ENCODE measurements around the gene SLX4IP. TPM values are rescaled to one million over a fixed set of nuclear protein-coding genes. Genes with fewer than 3 reads are reported as not detected.

Gene SLX4IP
- total RNA-seq, 1 donor from 2014 or later: 9.0 TPM

GRCh38 chr20:10427060-10427692, 7.9 kb upstream of the SLX4IP start:
- intact Hi-C loops (cut with micrococcal nuclease): loop anchor here (1.0 kb wide), 2 partner anchors 110 to 449 kb away; no protein-coding TSS in a partner anchor

- intact Hi-C loops (cut with micrococcal nuclease): no loop called here
Measured at GRCh38 chr20:10428008-10428407, 7.1 kb upstream of the SLX4IP start.

GRCh38 chr20:10429443-10429981, 5.6 kb upstream of the SLX4IP start:
- intact Hi-C loops (cut with micrococcal nuclease): no loop called here

GRCh38 chr20:10430000-10430466, 5.1 kb upstream of the SLX4IP start:
- intact Hi-C loops (cut with micrococcal nuclease): loop anchor here (5.0 kb wide), 1 partner anchor 393 kb away; no protein-coding TSS in a partner anchor

GRCh38 chr20:10430704-10431103, 4.4 kb upstream of the SLX4IP start:
- intact Hi-C loops (cut with micrococcal nuclease): loop anchor here (5.0 kb wide), 1 partner anchor 393 kb away; no protein-coding TSS in a partner anchor

- intact Hi-C loops (cut with micrococcal nuclease): loop anchor here (5.0 kb wide), 1 partner anchor 395 kb away; no protein-coding TSS in a partner anchor
Measured at GRCh38 chr20:10432079-10432478, 3.0 kb upstream of the SLX4IP start.

- intact Hi-C loops (cut with micrococcal nuclease): loop anchor here (5.0 kb wide), 1 partner anchor 396 kb away; no protein-coding TSS in a partner anchor
Measured at GRCh38 chr20:10433014-10433622, 2.0 kb upstream of the SLX4IP start.

GRCh38 chr20:10433623-10434466, 1.3 kb upstream of the SLX4IP start, which contains the start of gene MKKS:
Gene MKKS, minus strand, starts transcription at chr20:10434222. Its CDS starts 20,708 bp downstream, at chr20:10413514.
- intact Hi-C loops (cut with micrococcal nuclease): loop anchor here (1.0 to 5.0 kb wide), 6 partner anchors 68 to 397 kb away; no protein-coding TSS in a partner anchor

- intact Hi-C loops (cut with micrococcal nuclease): loop anchor here (1.0 to 5.0 kb wide), 6 partner anchors 68 to 397 kb away; no protein-coding TSS in a partner anchor
Measured at GRCh38 chr20:10434467-10434831, 656 bp upstream of the SLX4IP start.

- intact Hi-C loops (cut with micrococcal nuclease): no loop called here
Measured at GRCh38 chr20:10436053-10436699, 1.1 kb downstream of the SLX4IP start.

GRCh38 chr20:10438217-10438616, 3.1 kb downstream of the SLX4IP start:
- intact Hi-C loops (cut with micrococcal nuclease): no loop called here

- intact Hi-C loops (cut with micrococcal nuclease): no loop called here
Measured at GRCh38 chr20:10443936-10444335, 8.8 kb downstream of the SLX4IP start.

GRCh38 chr20:10445758-10446157, 10.7 kb downstream of the SLX4IP start:
- intact Hi-C loops (cut with micrococcal nuclease): no loop called here

GRCh38 chr20:10447028-10447427, 11.9 kb downstream of the SLX4IP start:
- intact Hi-C loops (cut with micrococcal nuclease): loop anchor here (1.0 kb wide), 1 partner anchor 12 kb away; the partner anchor contains the start of gene SLX4IP

- intact Hi-C loops (cut with micrococcal nuclease): no loop called here
Measured at GRCh38 chr20:10448270-10449156, 13.4 kb downstream of the SLX4IP start.

GRCh38 chr20:10449270-10449669, 14.2 kb downstream of the SLX4IP start:
- intact Hi-C loops (cut with micrococcal nuclease): no loop called here

- intact Hi-C loops (cut with micrococcal nuclease): no loop called here
Measured at GRCh38 chr20:10453241-10453640, 18.1 kb downstream of the SLX4IP start.

GRCh38 chr20:10454151-10454750, 19.1 kb downstream of the SLX4IP start:
- intact Hi-C loops (cut with micrococcal nuclease): no loop called here

- intact Hi-C loops (cut with micrococcal nuclease): no loop called here
Measured at GRCh38 chr20:10461495-10461894, 26.4 kb downstream of the SLX4IP start.
